Neural cell (in vitro differentiated cells): Measurements from ENCODE around the gene ABHD17B. TPM values are rescaled to one million over a fixed set of nuclear protein-coding genes. Genes with fewer than 3 reads are reported as not detected.

ENCODE experiments used
- H2AFZ ChIP-seq: fragments of 200-600, 300-800 bp; sonication (generic), shearing (Covaris generic); 2 replicates; pipeline ENCODE4 v1.6.0; 2014; ENCODE audit warnings: low read depth, mild to moderate bottlenecking, antibody characterized with exemption, low read length, moderate library complexity
- H3F3A ChIP-seq: fragments of 200-600 bp; shearing (Covaris generic); 2 replicates; pipeline ENCODE4 v1.6.1; 2016; ENCODE audit warnings: mild to moderate bottlenecking, moderate library complexity, mixed read lengths, antibody characterized with exemption, low read length; ENCODE audit not compliant: insufficient read depth, poor library complexity, severe bottlenecking
- H3K27ac ChIP-seq: fragments of 200-600, 300-800 bp; sonication (generic), shearing (Covaris generic); 2 replicates; pipeline ENCODE4 v1.5.1; 2014; ENCODE audit warnings: mild to moderate bottlenecking, low read length, moderate library complexity
- H3K27me3 ChIP-seq: fragments of 300-800, 200-600 bp; sonication (generic), shearing (Covaris generic); 2 replicates; pipeline ENCODE4 v1.6.0; 2014; ENCODE audit warnings: mild to moderate bottlenecking, low read depth, low read length, moderate library complexity; ENCODE audit not compliant: insufficient read depth
- H3K36me3 ChIP-seq: fragments of 300-800, 200-600 bp; sonication (generic), shearing (Covaris generic); 2 replicates; pipeline ENCODE4 v1.5.1; 2014; ENCODE audit warnings: mild to moderate bottlenecking, antibody characterized with exemption, low read length, moderate library complexity; ENCODE audit not compliant: insufficient read depth
- H3K4me2 ChIP-seq: fragments of 300-800, 200-600 bp; sonication (generic), shearing (Covaris generic); 2 replicates; pipeline ENCODE4 v1.6.0; 2014; ENCODE audit warnings: mild to moderate bottlenecking, low read length
- H3K4me3 ChIP-seq: fragments of 300-800, 200-600 bp; sonication (generic), shearing (Covaris generic); 2 replicates; pipeline ENCODE4 v1.5.1; 2014; ENCODE audit warnings: mild to moderate bottlenecking, low read length, moderate library complexity
- H3K79me2 ChIP-seq: fragments of 200-600 bp; shearing (Covaris generic); replicated peaks from 2 replicates; pipeline ENCODE4 v1.6.0; 2014; ENCODE audit warnings: mild to moderate bottlenecking, low read length, moderate library complexity; ENCODE audit not compliant: insufficient read depth
- H3K9ac ChIP-seq: fragments of 300-800, 200-600 bp; sonication (generic), shearing (Covaris generic); 2 replicates; pipeline ENCODE4 v1.6.1; 2016; ENCODE audit warnings: mild to moderate bottlenecking, low read length, mixed read lengths
- H3K9me2 ChIP-seq: fragments of 200-600 bp; shearing (Covaris generic); 2 replicates; pipeline ENCODE4 v1.6.1; 2016; ENCODE audit warnings: mild to moderate bottlenecking, low read length, mixed read lengths; ENCODE audit not compliant: insufficient read depth
- H3K9me3 ChIP-seq: fragments of 200-600, 300-800 bp; sonication (generic), shearing (Covaris generic); 2 replicates; pipeline ENCODE4 v1.6.1; 2016; ENCODE audit warnings: mild to moderate bottlenecking, mixed run types, low read length, moderate library complexity, mixed read lengths
- H4K20me1 ChIP-seq: fragments of 200-600 bp; shearing (Covaris generic); 2 replicates; pipeline ENCODE4 v1.6.1; 2016; ENCODE audit warnings: mild to moderate bottlenecking, mixed run types; ENCODE audit not compliant: insufficient read depth
- EP300 ChIP-seq: fragments of 450-650 bp; conservative IDR thresholded peaks from 2 replicates; pipeline ENCODE4 v1.6.1; 2014; ENCODE audit warnings: antibody characterized with exemption, mild to moderate bottlenecking, moderate library complexity; ENCODE audit not compliant: poor library complexity, severe bottlenecking
- EZH2 ChIP-seq: fragments of 200-600, 300-800 bp; shearing (Covaris generic), sonication (generic); IDR thresholded peaks from 2 replicates; pipeline ENCODE4 v1.6.1; 2014; ENCODE audit warnings: antibody characterized with exemption, low read length, borderline replicate concordance, mild to moderate bottlenecking; ENCODE audit not compliant: insufficient read depth, poor library complexity, severe bottlenecking
- MXI1 ChIP-seq: fragments of 450-650 bp; conservative IDR thresholded peaks from 2 replicates; pipeline ENCODE4 v1.6.1; 2014; ENCODE audit warnings: antibody characterized with exemption, mild to moderate bottlenecking; ENCODE audit not compliant: poor library complexity, severe bottlenecking
- POLR2AphosphoS5 ChIP-seq: IDR thresholded peaks from 2 replicates; pipeline ENCODE4 v1.6.1; 2012
- RAD21 ChIP-seq: fragments of 450-650 bp; conservative IDR thresholded peaks from 2 replicates; pipeline ENCODE4 v1.6.1; 2014; ENCODE audit warnings: antibody characterized with exemption, mild to moderate bottlenecking, moderate library complexity
- SMC3 ChIP-seq: fragments of 450-650 bp; conservative IDR thresholded peaks from 2 replicates; pipeline ENCODE4 v1.6.1; 2014; ENCODE audit warnings: antibody characterized with exemption, mild to moderate bottlenecking, moderate library complexity; ENCODE audit not compliant: poor library complexity
- TAF1 ChIP-seq: IDR thresholded peaks from 2 replicates; pipeline ENCODE4 v1.6.1; 2012; ENCODE audit warnings: low read depth
- polyA plus RNA-seq: library from polyadenylated mRNA; depleted of rRNA; stranded (reverse); fragments of >200 nt; gene quantifications from 2 replicates; pipeline ENCODE4 v1.2.3, GENCODE V29; 2014
- TF ChIP-seq, protein P1 (sequence below): IDR thresholded peaks from 2 replicates; pipeline ENCODE4 v1.6.1; 2012; ENCODE audit warnings: borderline replicate concordance
- TF ChIP-seq, protein P2 (sequence below): fragments of 450-650 bp; IDR thresholded peaks from 2 replicates; pipeline ENCODE4 v1.5.1; 2014; ENCODE audit warnings: antibody characterized with exemption, mild to moderate bottlenecking, moderate library complexity; ENCODE audit not compliant: poor library complexity, severe bottlenecking

Gene ABHD17B
- polyA plus RNA-seq, 1 donor from 2014 or later = 53.0 TPM

DNA sequence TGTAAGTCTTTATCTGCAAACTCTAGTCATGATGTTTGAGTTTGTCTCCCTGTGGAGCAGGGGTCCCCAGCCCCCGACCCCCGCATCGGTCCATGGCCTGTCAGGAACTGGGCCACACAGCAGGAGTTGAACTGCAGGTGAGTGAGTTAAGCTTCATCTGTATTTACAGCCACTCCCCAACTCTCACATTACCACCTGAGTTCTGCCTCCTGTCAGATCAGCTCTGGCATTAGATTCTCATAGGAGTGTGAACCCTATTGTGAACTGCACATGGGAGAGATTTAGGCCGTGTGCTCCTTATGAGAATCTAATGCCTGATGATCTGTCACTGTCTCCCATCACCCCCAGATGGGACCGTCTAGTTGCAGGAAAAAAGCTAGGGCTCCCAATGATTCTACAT is 7.4 kb upstream of the ABHD17B start:
- H3K27ac ChIP-seq = no peak overlapping the region
- H4K20me1 ChIP-seq = no peaks in the 10 kb centered on the region
- H3K27me3 ChIP-seq = no peaks in the 10 kb centered on the region
- no peak overlapping the region for H3K9ac ChIP-seq
- no peaks in the 10 kb centered on the region for H3K9me2 ChIP-seq
- no peaks in the 10 kb centered on the region for H3K36me3 ChIP-seq
- H3K9me3 ChIP-seq = no peaks in the 10 kb centered on the region
- peaks cover 39% of the 10 kb centered on the region for H3K79me2 ChIP-seq
- no peaks in the 10 kb centered on the region for H3F3A ChIP-seq
- H3K4me3 ChIP-seq = no peak overlapping the region
- H3K4me2 ChIP-seq = no peak overlapping the region
- no peak overlapping the region for H2AFZ ChIP-seq
- TF ChIP-seq SMC3 (no peak), MXI1 (no peak), TAF1 (no peak), EP300 (no peak), RAD21 (no peak), EZH2 (no peak), POLR2AphosphoS5 (no peak)
- TF ChIP-seq, protein P1, sequence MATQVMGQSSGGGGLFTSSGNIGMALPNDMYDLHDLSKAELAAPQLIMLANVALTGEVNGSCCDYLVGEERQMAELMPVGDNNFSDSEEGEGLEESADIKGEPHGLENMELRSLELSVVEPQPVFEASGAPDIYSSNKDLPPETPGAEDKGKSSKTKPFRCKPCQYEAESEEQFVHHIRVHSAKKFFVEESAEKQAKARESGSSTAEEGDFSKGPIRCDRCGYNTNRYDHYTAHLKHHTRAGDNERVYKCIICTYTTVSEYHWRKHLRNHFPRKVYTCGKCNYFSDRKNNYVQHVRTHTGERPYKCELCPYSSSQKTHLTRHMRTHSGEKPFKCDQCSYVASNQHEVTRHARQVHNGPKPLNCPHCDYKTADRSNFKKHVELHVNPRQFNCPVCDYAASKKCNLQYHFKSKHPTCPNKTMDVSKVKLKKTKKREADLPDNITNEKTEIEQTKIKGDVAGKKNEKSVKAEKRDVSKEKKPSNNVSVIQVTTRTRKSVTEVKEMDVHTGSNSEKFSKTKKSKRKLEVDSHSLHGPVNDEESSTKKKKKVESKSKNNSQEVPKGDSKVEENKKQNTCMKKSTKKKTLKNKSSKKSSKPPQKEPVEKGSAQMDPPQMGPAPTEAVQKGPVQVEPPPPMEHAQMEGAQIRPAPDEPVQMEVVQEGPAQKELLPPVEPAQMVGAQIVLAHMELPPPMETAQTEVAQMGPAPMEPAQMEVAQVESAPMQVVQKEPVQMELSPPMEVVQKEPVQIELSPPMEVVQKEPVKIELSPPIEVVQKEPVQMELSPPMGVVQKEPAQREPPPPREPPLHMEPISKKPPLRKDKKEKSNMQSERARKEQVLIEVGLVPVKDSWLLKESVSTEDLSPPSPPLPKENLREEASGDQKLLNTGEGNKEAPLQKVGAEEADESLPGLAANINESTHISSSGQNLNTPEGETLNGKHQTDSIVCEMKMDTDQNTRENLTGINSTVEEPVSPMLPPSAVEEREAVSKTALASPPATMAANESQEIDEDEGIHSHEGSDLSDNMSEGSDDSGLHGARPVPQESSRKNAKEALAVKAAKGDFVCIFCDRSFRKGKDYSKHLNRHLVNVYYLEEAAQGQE = no peak
- TF ChIP-seq, protein P2, sequence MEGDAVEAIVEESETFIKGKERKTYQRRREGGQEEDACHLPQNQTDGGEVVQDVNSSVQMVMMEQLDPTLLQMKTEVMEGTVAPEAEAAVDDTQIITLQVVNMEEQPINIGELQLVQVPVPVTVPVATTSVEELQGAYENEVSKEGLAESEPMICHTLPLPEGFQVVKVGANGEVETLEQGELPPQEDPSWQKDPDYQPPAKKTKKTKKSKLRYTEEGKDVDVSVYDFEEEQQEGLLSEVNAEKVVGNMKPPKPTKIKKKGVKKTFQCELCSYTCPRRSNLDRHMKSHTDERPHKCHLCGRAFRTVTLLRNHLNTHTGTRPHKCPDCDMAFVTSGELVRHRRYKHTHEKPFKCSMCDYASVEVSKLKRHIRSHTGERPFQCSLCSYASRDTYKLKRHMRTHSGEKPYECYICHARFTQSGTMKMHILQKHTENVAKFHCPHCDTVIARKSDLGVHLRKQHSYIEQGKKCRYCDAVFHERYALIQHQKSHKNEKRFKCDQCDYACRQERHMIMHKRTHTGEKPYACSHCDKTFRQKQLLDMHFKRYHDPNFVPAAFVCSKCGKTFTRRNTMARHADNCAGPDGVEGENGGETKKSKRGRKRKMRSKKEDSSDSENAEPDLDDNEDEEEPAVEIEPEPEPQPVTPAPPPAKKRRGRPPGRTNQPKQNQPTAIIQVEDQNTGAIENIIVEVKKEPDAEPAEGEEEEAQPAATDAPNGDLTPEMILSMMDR = no peak

DNA sequence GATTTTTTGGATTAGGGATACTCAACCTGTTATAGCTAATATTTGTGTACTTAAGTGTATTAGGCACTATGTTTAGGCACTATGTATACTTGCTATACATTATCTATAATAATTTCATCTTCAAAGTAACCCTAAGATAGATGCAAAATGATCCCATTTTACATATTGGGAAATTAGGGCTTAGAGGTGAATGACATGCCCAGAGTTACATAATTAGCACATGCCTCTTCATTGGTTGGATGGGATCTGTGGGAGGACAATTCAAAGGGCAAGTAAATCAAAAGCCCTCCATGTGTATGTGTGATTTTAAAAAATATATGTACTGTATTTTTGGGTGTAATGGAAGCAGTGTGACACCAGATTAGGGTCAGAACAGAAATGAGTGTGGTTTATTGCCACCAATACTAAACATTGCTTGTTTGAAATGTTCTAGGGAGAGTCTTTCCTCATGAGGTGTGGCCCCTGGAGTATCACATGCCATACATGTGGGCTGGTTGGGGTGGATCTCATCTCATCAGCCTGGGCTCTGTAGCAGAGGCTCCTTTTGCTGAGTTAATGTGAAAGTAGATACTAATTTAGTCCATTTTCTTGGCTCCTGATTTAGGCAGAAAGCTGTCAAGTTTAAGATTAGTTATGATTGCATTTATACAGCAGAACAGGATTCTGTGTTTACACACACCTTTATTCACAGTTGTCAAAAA is 6.0 kb upstream of the ABHD17B start:
- Histone ChIP-seq H3K27me3 (no peaks in the 10 kb centered on the region), H3K4me2 (no peak overlapping the region), H3K27ac (no peak overlapping the region), H3K9me3 (no peaks in the 10 kb centered on the region), H3K79me2 (peaks cover 51% of the 10 kb centered on the region), H3F3A (no peaks in the 10 kb centered on the region), H3K9ac (no peak overlapping the region), H3K36me3 (no peaks in the 10 kb centered on the region), H3K9me2 (no peaks in the 10 kb centered on the region), H2AFZ (no peak overlapping the region), H3K4me3 (no peak overlapping the region), H4K20me1 (no peaks in the 10 kb centered on the region)
- TF ChIP-seq MXI1 = no peak
- TF ChIP-seq TAF1 = no peak
- TF ChIP-seq, protein P1 = no peak
- no peak for TF ChIP-seq EZH2
- no peak for TF ChIP-seq RAD21
- TF ChIP-seq, protein P2 = no peak
- TF ChIP-seq POLR2AphosphoS5 = no peak
- TF ChIP-seq EP300 = no peak
- TF ChIP-seq SMC3 = no peak
